HL-60/S4 treated with phorbol 12-myristate 13-acetate at 8.2 ng/mL for 4 days and 3 days (cell line): ENCODE measurements around the gene GALK1.
"Not testable (repeated sequence)": the region's sequence is repeated elsewhere in the genome, so short reads cannot be mapped to it uniquely, and the experiment has no call there.

Experiments used
- in situ Hi-C: fragments of 300-500 bp; cut with MboI; formaldehyde crosslinking; loops from 2 replicates; pipeline ENCODE4 v1.15.0; 2022; ENCODE audit warnings: low sequenced_read_pairs

The GALK1 gene

GRCh38 chr17:75764711-75765421 lies at the start of gene GALK1:
Gene GALK1, minus strand, starts transcription at chr17:75765192. Its CDS starts 56 bp downstream, at chr17:75765136.
- in situ Hi-C loops, result no loop called here

GRCh38 chr17:75814021-75814395 lies 49.0 kb upstream of the GALK1 start:
- in situ Hi-C loops, result no loop called here

GRCh38 chr17:75813081-75814020 lies 48.4 kb upstream of the GALK1 start:
- in situ Hi-C loops, result no loop called here

GRCh38 chr17:75812096-75813013 lies 47.4 kb upstream of the GALK1 start:
- in situ Hi-C loops, result no loop called here

GRCh38 chr17:75811174-75811573 lies 46.2 kb upstream of the GALK1 start:
- in situ Hi-C loops, result no loop called here

GRCh38 chr17:75810756-75811155 lies 45.8 kb upstream of the GALK1 start:
- in situ Hi-C loops, result not testable (repeated sequence)

GRCh38 chr17:75810216-75810615 lies 45.2 kb upstream of the GALK1 start:
- in situ Hi-C loops, result no loop called here

- in situ Hi-C loops, result no loop called here
Observed at GRCh38 chr17:75809631-75810111, 44.7 kb upstream of the GALK1 start.

- in situ Hi-C loops, result no loop called here
Observed at GRCh38 chr17:75808905-75809621, 44.1 kb upstream of the GALK1 start.

GRCh38 chr17:75808549-75808904 lies 43.5 kb upstream of the GALK1 start:
- in situ Hi-C loops, result no loop called here

- in situ Hi-C loops, result no loop called here
Observed at GRCh38 chr17:75807861-75808260, 42.9 kb upstream of the GALK1 start.

- in situ Hi-C loops, result no loop called here
Observed at GRCh38 chr17:75806822-75807500, 42.0 kb upstream of the GALK1 start.

- in situ Hi-C loops, result no loop called here
Observed at GRCh38 chr17:75803883-75804282, 38.9 kb upstream of the GALK1 start.

GRCh38 chr17:75799402-75799801 lies 34.4 kb upstream of the GALK1 start:
- in situ Hi-C loops, result no loop called here

GRCh38 chr17:75795820-75796607 lies 31.0 kb upstream of the GALK1 start:
- in situ Hi-C loops, result no loop called here

GRCh38 chr17:75793460-75793859 lies 28.5 kb upstream of the GALK1 start:
- in situ Hi-C loops, result no loop called here

- in situ Hi-C loops, result no loop called here
Observed at GRCh38 chr17:75791254-75791653, 26.3 kb upstream of the GALK1 start.

GRCh38 chr17:75785016-75785890 lies 20.3 kb upstream of the GALK1 start:
- in situ Hi-C loops, result no loop called here
